Measurements from ENCODE around the gene SHC3. TPM values are rescaled to one million over a fixed set of nuclear protein-coding genes. Genes with fewer than 3 reads are reported as not detected.

Gene SHC3
- polyA plus RNA-seq, 4 donors, result 1.2 to 3.3 (median 2.6) TPM

- no peak for DNase-seq (ENCODE audit: low read depth in 4 of 4, low spot score in 3 of 4)
Observed at GRCh38 chr9:88971131-88971960, 207.3 kb downstream of the SHC3 start.

GRCh38 chr9:88969646-88970373 is 208.8 kb downstream of the SHC3 start:
- no peak for DNase-seq (ENCODE audit: low read depth in 4 of 4, low spot score in 3 of 4)

DNA sequence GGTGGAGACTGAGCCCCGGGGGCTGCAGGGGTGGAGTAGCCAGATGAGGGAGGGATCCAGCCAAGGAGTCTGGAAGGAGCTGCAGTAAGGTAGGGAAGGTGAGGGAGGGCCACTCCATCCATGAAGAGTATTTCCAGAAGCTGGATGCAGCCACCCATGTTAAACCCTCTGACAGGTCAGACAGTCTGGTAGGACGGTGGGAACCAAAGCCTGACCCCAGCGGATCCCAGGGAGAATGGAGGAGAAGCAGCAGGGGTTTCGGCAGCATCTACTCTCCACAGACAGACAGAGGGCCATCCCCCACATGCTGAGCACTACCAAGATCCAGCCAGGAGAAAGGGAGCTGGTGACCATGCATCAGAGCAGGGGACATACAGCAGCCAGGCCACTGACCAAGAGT is 209.8 kb downstream of the SHC3 start:
- no peak for DNase-seq (ENCODE audit: low read depth in 4 of 4, low spot score in 3 of 4)

- no peak for DNase-seq (ENCODE audit: low read depth in 4 of 4, low spot score in 3 of 4)
Observed at GRCh38 chr9:88966894-88967676, 211.5 kb downstream of the SHC3 start.

DNA sequence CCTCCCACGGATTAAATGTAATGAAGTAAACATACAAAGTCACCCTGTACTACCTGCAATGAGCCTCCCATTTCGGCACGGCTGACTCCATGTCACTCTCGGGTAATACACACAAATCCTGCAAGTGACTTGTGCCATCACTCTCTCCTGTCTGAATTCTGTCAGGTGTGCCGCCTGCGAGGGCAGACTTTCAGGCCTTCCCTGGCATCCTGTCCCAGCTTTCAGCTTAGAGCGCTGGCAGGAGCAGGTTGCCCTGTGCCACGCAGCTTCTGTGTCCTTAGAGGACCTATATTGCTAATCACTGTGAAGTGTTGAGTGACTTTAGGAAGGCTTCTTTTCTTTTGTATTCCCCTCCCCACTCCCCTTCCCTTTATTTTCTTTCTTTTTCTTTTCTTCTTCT is 213.1 kb downstream of the SHC3 start:
- DNase-seq (ENCODE audit: low read depth in 4 of 4, low spot score in 3 of 4), result no peak

DNA sequence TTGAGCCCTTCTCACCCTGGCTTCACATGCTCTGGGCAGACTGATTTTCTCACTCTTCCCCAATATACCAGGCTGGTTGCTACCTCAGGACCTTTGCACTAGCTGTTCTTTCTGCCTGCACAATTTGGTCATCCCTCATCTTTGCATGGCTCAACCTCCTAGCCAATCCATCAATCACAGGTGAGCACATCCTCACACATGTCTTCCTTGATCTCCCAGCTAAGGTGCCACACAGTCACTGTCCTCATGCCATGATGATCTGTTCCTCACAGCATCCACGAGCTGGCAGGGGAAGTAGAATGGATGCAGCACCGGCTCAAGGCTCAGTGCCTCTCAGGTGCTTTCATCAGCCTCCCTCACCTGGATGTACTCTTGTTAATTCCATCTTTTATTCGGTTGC is 218.0 kb downstream of the SHC3 start:
- DNase-seq (ENCODE audit: low read depth in 4 of 4, low spot score in 3 of 4), result no peak

GRCh38 chr9:88959727-88960469 is 218.7 kb downstream of the SHC3 start:
- no peak for DNase-seq (ENCODE audit: low read depth in 4 of 4, low spot score in 3 of 4)

DNA sequence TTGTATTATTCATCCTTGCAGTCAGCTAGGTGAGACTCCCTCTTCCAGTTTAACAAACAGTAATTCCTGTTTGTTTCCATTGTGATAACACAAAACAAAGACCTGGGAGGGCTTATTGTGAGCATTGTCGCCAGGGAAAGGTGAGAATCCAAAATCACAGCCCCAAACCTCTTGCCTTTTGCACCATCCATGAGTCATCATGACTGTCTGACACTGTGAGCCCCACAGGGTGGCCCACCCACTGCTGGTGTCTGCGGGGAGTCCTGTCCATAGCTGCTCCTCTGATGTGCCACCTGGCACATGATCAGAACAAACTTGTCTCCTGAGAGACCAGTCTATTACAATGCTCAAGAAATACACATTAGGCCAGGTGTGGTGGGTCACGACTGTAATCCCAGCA is 221.1 kb downstream of the SHC3 start:
- no peak for DNase-seq (ENCODE audit: low read depth in 4 of 4, low spot score in 3 of 4)

Other genes with a start within 250 kb of the SHC3 start
- gene S1PR3, start 187.3 kb downstream of the SHC3 start, polyA plus RNA-seq (ENCODE audit: insufficient read length in 4 of 4), result 10 to 100 TPM; 50.4 to 69.6 (median 57.0) TPM
- 100 to 1,000 TPM in 1 of 4 donors, 10 to 100 TPM in 3; 79.1 to 108 (median 84.9) TPM for gene CKS2, start 132.4 kb upstream of the SHC3 start, polyA plus RNA-seq (ENCODE audit: insufficient read length in 4 of 4)
- 10 to 100 TPM; 57.3 to 89.8 (median 71.3) TPM for gene SECISBP2, start 139.7 kb upstream of the SHC3 start, polyA plus RNA-seq (ENCODE audit: insufficient read length in 4 of 4)

All from left renal pelvis (tissue), 4 donors.